Rectal smooth muscle tissue (tissue), 1 donor: Measurements from ENCODE around the gene SLC4A11.
"Not testable (repeated sequence)": the region's sequence is repeated elsewhere in the genome, so short reads cannot be mapped to it uniquely, and the experiment has no call there.

ENCODE experiments used
- H3K27ac ChIP-seq: one replicate; pipeline ENCODE4 v1.7.0; 2013; ENCODE audit warnings: low read depth, low read length, inconsistent platforms
- H3K27me3 ChIP-seq: one replicate; pipeline ENCODE4 v1.7.0; 2013; ENCODE audit warnings: low read length; ENCODE audit not compliant: control insufficient read depth, insufficient read depth
- H3K36me3 ChIP-seq: one replicate; pipeline ENCODE4 v1.7.0; 2013; ENCODE audit warnings: low read length; ENCODE audit not compliant: control insufficient read depth, insufficient read depth
- H3K4me1 ChIP-seq: one replicate; pipeline ENCODE4 v1.7.0; 2013; ENCODE audit warnings: low read length; ENCODE audit not compliant: control insufficient read depth, insufficient read depth
- H3K4me3 ChIP-seq: one replicate; pipeline ENCODE4 v1.7.0; 2013; ENCODE audit warnings: low read length
- H3K9ac ChIP-seq: one replicate; pipeline ENCODE4 v1.7.0; 2013; ENCODE audit warnings: low read length

SLC4A11 gene

GRCh38 chr20:3221398-3222226 lies 17.4 kb downstream of the SLC4A11 start:
- Histone ChIP-seq H3K4me1 (no peaks in the 10 kb centered on the region), H3K27ac (no peak overlapping the region), H3K27me3 (no peaks in the 10 kb centered on the region), H3K4me3 (no peak overlapping the region), H3K36me3 (peaks cover 5% of the 10 kb centered on the region), H3K9ac (no peak overlapping the region)

- Histone ChIP-seq H3K4me3 (no peak overlapping the region), H3K4me1 (no peaks in the 10 kb centered on the region), H3K27me3 (no peaks in the 10 kb centered on the region), H3K27ac (no peak overlapping the region), H3K9ac (no peak overlapping the region), H3K36me3 (peaks cover 13% of the 10 kb centered on the region)
Measured at GRCh38 chr20:3218307-3218988, 20.5 kb downstream of the SLC4A11 start.

- H3K9ac ChIP-seq, H3K27ac ChIP-seq, H3K4me1 ChIP-seq, H3K4me3 ChIP-seq, H3K27me3 ChIP-seq, H3K36me3 ChIP-seq: not testable (repeated sequence)
Measured at GRCh38 chr20:3215359-3215917, 23.6 kb downstream of the SLC4A11 start.

GRCh38 chr20:3213226-3213625 lies 25.8 kb downstream of the SLC4A11 start:
- Histone ChIP-seq H3K4me3 (no peak overlapping the region), H3K27ac (no peak overlapping the region), H3K9ac (no peak overlapping the region), H3K36me3 (peaks cover 9% of the 10 kb centered on the region), H3K4me1 (peaks cover 3% of the 10 kb centered on the region), H3K27me3 (no peaks in the 10 kb centered on the region)

- Histone ChIP-seq H3K27ac (no peak overlapping the region), H3K4me3 (peak overlapping the region; percentile 100), H3K9ac (peak overlapping the region; percentile 86)
Measured at GRCh38 chr20:3210346-3210745, 28.6 kb downstream of the SLC4A11 start.

GRCh38 chr20:3209946-3210317 lies 29.1 kb downstream of the SLC4A11 start:
- Histone ChIP-seq H3K27ac (no peak overlapping the region), H3K4me3 (peak overlapping the region; percentile 100), H3K4me1 (peaks cover 3% of the 10 kb centered on the region), H3K9ac (peak overlapping the region; percentile 86), H3K27me3 (no peaks in the 10 kb centered on the region), H3K36me3 (peaks cover 9% of the 10 kb centered on the region)

More at GRCh38 chr20:3210346-3210745, 28.6 kb downstream of the SLC4A11 start:
- Histone ChIP-seq H3K4me1 (peaks cover 3% of the 10 kb centered on the region), H3K36me3 (peaks cover 9% of the 10 kb centered on the region), H3K27me3 (no peaks in the 10 kb centered on the region)

GRCh38 chr20:3209257-3209945 lies 29.6 kb downstream of the SLC4A11 start, which contains the start of gene ITPA:
ITPA (plus strand) TSS chr20:3209498; CDS start chr20:3209552, 54 bp downstream.
- Histone ChIP-seq H3K27ac (peak within 1 kb of the TSS; percentile 74), H3K27me3 (no peaks in the 10 kb centered on the region), H3K9ac (peak within 1 kb of the TSS; percentile 86), H3K4me1 (peaks cover 3% of the 10 kb centered on the region), H3K4me3 (peak within 1 kb of the TSS; percentile 100), H3K36me3 (peaks cover 9% of the 10 kb centered on the region)

GRCh38 chr20:3208786-3209256 lies 30.2 kb downstream of the SLC4A11 start:
- peaks cover 3% of the 10 kb centered on the region for H3K4me1 ChIP-seq
- H3K9ac ChIP-seq, result peak overlapping the region; percentile 86
- peaks cover 5% of the 10 kb centered on the region for H3K36me3 ChIP-seq
- no peaks in the 10 kb centered on the region for H3K27me3 ChIP-seq
- peak overlapping the region; percentile 100 for H3K4me3 ChIP-seq
- H3K27ac ChIP-seq, result peak overlapping the region; percentile 74

- Histone ChIP-seq H3K36me3 (peaks cover 9% of the 10 kb centered on the region), H3K4me1 (peaks cover 6% of the 10 kb centered on the region), H3K27me3 (no peaks in the 10 kb centered on the region), H3K27ac (peak within 1 kb of the TSS; percentile 83), H3K9ac (peak within 1 kb of the TSS; percentile 85), H3K4me3 (peak within 1 kb of the TSS; percentile 94)
Measured at GRCh38 chr20:3204124-3204794, 34.7 kb downstream of the SLC4A11 start, which contains the start of gene DDRGK1. DDRGK1 (minus strand) TSS chr20:3204682; CDS start chr20:3204627, 55 bp downstream.

GRCh38 chr20:3203315-3204123 lies 35.5 kb downstream of the SLC4A11 start:
- Histone ChIP-seq H3K4me3 (peak overlapping the region; percentile 94), H3K36me3 (peaks cover 9% of the 10 kb centered on the region), H3K27me3 (no peaks in the 10 kb centered on the region), H3K9ac (peak overlapping the region; percentile 85), H3K4me1 (peaks cover 6% of the 10 kb centered on the region), H3K27ac (no peak overlapping the region)

- Histone ChIP-seq H3K4me3 (peak overlapping the region; percentile 94), H3K27me3 (no peaks in the 10 kb centered on the region), H3K4me1 (peaks cover 6% of the 10 kb centered on the region), H3K36me3 (peaks cover 9% of the 10 kb centered on the region), H3K9ac (peak overlapping the region; percentile 85), H3K27ac (no peak overlapping the region)
Measured at GRCh38 chr20:3202965-3203314, 36.0 kb downstream of the SLC4A11 start.
